Astrocyte (in vitro differentiated cells and primary cell): ENCODE results near the gene LAMA5.

Source experiments
- CTCF ChIP-seq: IDR thresholded peaks from 2 replicates; pipeline ENCODE4 v1.5.1; 2011; ENCODE audit warnings: low read depth, mild to moderate bottlenecking, inconsistent platforms, low read length, moderate library complexity; ENCODE audit not compliant: insufficient read depth
- EZH2 ChIP-seq: IDR thresholded peaks from 2 replicates; pipeline ENCODE4 v1.6.1; 2012; ENCODE audit warnings: mild to moderate bottlenecking, low read length, inconsistent platforms; ENCODE audit not compliant: insufficient read depth

GRCh38 chr20:62289131-62289530 is 78.0 kb downstream of the LAMA5 start:
- TF ChIP-seq CTCF = no peak
- TF ChIP-seq EZH2 = no peak
